HEK293 (cell line): ENCODE results near the gene PLCB3.
A peak's percentile ranks its signal among the peaks of the same experiment; 100 is the strongest.

Source experiments
- IKZF3 ChIP-seq: fragments of 450-650 bp; IDR thresholded peaks from 2 replicates; pipeline ENCODE4 v1.5.0; 2018; ENCODE audit warnings: missing biosample characterization, mild to moderate bottlenecking, missing genetic modification characterization, moderate library complexity
- MEIS1 ChIP-seq: sonication (generic); formaldehyde crosslinking; IDR thresholded peaks from 2 replicates; pipeline ENCODE4 v1.8.1; 2022; ENCODE audit warnings: missing genetic modification reagents, mild to moderate bottlenecking, borderline replicate concordance
- SP3 ChIP-seq: fragments of 450-650 bp; formaldehyde crosslinking; IDR thresholded peaks from 2 replicates; pipeline ENCODE4 v1.5.1; 2016; ENCODE audit warnings: missing biosample characterization, missing genetic modification characterization
- ZBTB49 ChIP-seq: fragments of 450-650 bp; formaldehyde crosslinking; IDR thresholded peaks from 2 replicates; pipeline ENCODE4 v1.5.1; 2016; ENCODE audit warnings: missing biosample characterization, missing genetic modification characterization, low read depth
- ZFHX2 ChIP-seq: fragments of 450-650 bp; formaldehyde crosslinking; conservative IDR thresholded peaks from 2 replicates; pipeline ENCODE4 v1.5.1; 2016; ENCODE audit warnings: missing biosample characterization, missing genetic modification characterization
- ZFP41 ChIP-seq: fragments of 450-650 bp; formaldehyde crosslinking; IDR thresholded peaks from 2 replicates; pipeline ENCODE4 v1.5.1; 2016; ENCODE audit warnings: missing biosample characterization, missing genetic modification characterization, borderline replicate concordance
- ZNF132 ChIP-seq: fragments of 450-650 bp; formaldehyde crosslinking; IDR thresholded peaks from 2 replicates; pipeline ENCODE4 v1.5.1; 2017; ENCODE audit warnings: missing biosample characterization, missing genetic modification characterization, borderline replicate concordance
- ZNF184 ChIP-seq: fragments of 450-650 bp; IDR thresholded peaks from 2 replicates; pipeline ENCODE4 v1.5.1; 2018; ENCODE audit warnings: missing biosample characterization, mild to moderate bottlenecking, missing genetic modification characterization
- ZNF19 ChIP-seq: fragments of 450-650 bp; formaldehyde crosslinking; IDR thresholded peaks from 2 replicates; pipeline ENCODE4; 2016; ENCODE audit warnings: missing biosample characterization, missing genetic modification characterization, low read depth
- ZNF311 ChIP-seq: fragments of 450-650 bp; formaldehyde crosslinking; IDR thresholded peaks from 2 replicates; pipeline ENCODE4 v1.5.1; 2017; ENCODE audit warnings: missing biosample characterization, missing genetic modification characterization, borderline replicate concordance
- ZNF404 ChIP-seq: fragments of 450-650 bp; formaldehyde crosslinking; IDR thresholded peaks from 2 replicates; pipeline ENCODE4 v1.5.1; 2017; ENCODE audit warnings: missing biosample characterization, missing genetic modification characterization
- ZNF416 ChIP-seq: fragments of 450-650 bp; formaldehyde crosslinking; IDR thresholded peaks from 2 replicates; pipeline ENCODE4 v1.5.1; 2016; ENCODE audit warnings: missing biosample characterization, missing genetic modification characterization
- ZNF433 ChIP-seq: fragments of 450-650 bp; formaldehyde crosslinking; IDR thresholded peaks from 2 replicates; pipeline ENCODE4 v1.5.1; 2016; ENCODE audit warnings: missing biosample characterization, missing genetic modification characterization, low read depth
- ZNF510 ChIP-seq: fragments of 450-650 bp; formaldehyde crosslinking; IDR thresholded peaks from 2 replicates; pipeline ENCODE4 v1.5.1; 2018; ENCODE audit warnings: mild to moderate bottlenecking, missing genetic modification characterization, missing biosample characterization; ENCODE audit not compliant: insufficient replicate concordance
- ZNF529 ChIP-seq: fragments of 450-650 bp; formaldehyde crosslinking; IDR thresholded peaks from 2 replicates; pipeline ENCODE4 v1.5.1; 2017; ENCODE audit warnings: missing genetic modification characterization, missing biosample characterization; ENCODE audit not compliant: insufficient replicate concordance
- ZNF530 ChIP-seq: fragments of 450-650 bp; formaldehyde crosslinking; IDR thresholded peaks from 2 replicates; pipeline ENCODE4 v1.5.1; 2016; ENCODE audit warnings: low read depth, missing biosample characterization, missing genetic modification characterization
- ZNF626 ChIP-seq: fragments of 450-650 bp; sonication (Bioruptor Pico); formaldehyde crosslinking; IDR thresholded peaks from 2 replicates; pipeline ENCODE4 v1.5.1; 2018; ENCODE audit warnings: missing biosample characterization, missing genetic modification characterization, inconsistent platforms
- ZNF629 ChIP-seq: fragments of 450-650 bp; formaldehyde crosslinking; IDR thresholded peaks from 2 replicates; pipeline ENCODE4 v1.5.1; 2017; ENCODE audit warnings: missing biosample characterization, missing genetic modification characterization
- ZNF707 ChIP-seq: fragments of 450-650 bp; formaldehyde crosslinking; IDR thresholded peaks from 2 replicates; pipeline ENCODE4 v1.5.1; 2016; ENCODE audit warnings: missing biosample characterization, missing genetic modification characterization
- ZNF837 ChIP-seq: fragments of 450-650 bp; formaldehyde crosslinking; IDR thresholded peaks from 2 replicates; pipeline ENCODE4 v1.5.1; 2016; ENCODE audit warnings: missing biosample characterization, missing genetic modification characterization
- TF ChIP-seq, protein P1 (sequence below): fragments of 450-650 bp; formaldehyde crosslinking; IDR thresholded peaks from 2 replicates; pipeline ENCODE4 v1.5.1; 2017; ENCODE audit warnings: missing biosample characterization, missing genetic modification characterization
- TF ChIP-seq, protein P2 (sequence below): IDR thresholded peaks from 2 replicates; pipeline ENCODE4 v1.6.1; 2011; ENCODE audit warnings: mild to moderate bottlenecking, low read depth, low read length, borderline replicate concordance
- TF ChIP-seq, protein P3 (sequence below): fragments of 450-650 bp; formaldehyde crosslinking; conservative IDR thresholded peaks from 2 replicates; pipeline ENCODE4 v1.5.1; 2016; ENCODE audit warnings: low read depth, missing biosample characterization, missing genetic modification characterization
- TF ChIP-seq, protein P4 (sequence below): fragments of 450-650 bp; formaldehyde crosslinking; IDR thresholded peaks from 2 replicates; pipeline ENCODE4 v1.5.1; 2016; ENCODE audit warnings: missing biosample characterization, missing genetic modification characterization
- TF ChIP-seq, protein P5 (sequence below): fragments of 450-650 bp; formaldehyde crosslinking; optimal IDR thresholded peaks from 2 replicates; pipeline ENCODE3; 2016; ENCODE audit warnings: missing biosample characterization, mild to moderate bottlenecking, missing genetic modification characterization

Gene PLCB3

GRCh38 chr11:64234647-64235379 lies 16.5 kb upstream of the PLCB3 start (continued):
- TF ChIP-seq, protein P1, sequence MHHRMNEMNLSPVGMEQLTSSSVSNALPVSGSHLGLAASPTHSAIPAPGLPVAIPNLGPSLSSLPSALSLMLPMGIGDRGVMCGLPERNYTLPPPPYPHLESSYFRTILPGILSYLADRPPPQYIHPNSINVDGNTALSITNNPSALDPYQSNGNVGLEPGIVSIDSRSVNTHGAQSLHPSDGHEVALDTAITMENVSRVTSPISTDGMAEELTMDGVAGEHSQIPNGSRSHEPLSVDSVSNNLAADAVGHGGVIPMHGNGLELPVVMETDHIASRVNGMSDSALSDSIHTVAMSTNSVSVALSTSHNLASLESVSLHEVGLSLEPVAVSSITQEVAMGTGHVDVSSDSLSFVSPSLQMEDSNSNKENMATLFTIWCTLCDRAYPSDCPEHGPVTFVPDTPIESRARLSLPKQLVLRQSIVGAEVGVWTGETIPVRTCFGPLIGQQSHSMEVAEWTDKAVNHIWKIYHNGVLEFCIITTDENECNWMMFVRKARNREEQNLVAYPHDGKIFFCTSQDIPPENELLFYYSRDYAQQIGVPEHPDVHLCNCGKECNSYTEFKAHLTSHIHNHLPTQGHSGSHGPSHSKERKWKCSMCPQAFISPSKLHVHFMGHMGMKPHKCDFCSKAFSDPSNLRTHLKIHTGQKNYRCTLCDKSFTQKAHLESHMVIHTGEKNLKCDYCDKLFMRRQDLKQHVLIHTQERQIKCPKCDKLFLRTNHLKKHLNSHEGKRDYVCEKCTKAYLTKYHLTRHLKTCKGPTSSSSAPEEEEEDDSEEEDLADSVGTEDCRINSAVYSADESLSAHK (tag by site-specific recombination): no peak
- no peak for TF ChIP-seq ZNF132 (tag by site-specific recombination)
- no peak for TF ChIP-seq ZNF529
- TF ChIP-seq ZNF510 (tag by site-specific recombination): no peak
- no peak for TF ChIP-seq ZNF184 (tag by site-specific recombination)
- TF ChIP-seq ZFP41 (tag by site-specific recombination): no peak
- no peak for TF ChIP-seq ZNF707 (tag by site-specific recombination)
- TF ChIP-seq, protein P2, sequence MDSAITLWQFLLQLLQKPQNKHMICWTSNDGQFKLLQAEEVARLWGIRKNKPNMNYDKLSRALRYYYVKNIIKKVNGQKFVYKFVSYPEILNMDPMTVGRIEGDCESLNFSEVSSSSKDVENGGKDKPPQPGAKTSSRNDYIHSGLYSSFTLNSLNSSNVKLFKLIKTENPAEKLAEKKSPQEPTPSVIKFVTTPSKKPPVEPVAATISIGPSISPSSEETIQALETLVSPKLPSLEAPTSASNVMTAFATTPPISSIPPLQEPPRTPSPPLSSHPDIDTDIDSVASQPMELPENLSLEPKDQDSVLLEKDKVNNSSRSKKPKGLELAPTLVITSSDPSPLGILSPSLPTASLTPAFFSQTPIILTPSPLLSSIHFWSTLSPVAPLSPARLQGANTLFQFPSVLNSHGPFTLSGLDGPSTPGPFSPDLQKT: no peak
- peak; percentile 60 for TF ChIP-seq SP3 (tag by site-specific recombination)
- no peak for TF ChIP-seq ZNF311 (tag by site-specific recombination)
- TF ChIP-seq ZNF404 (tag by site-specific recombination): no peak
- no peak for TF ChIP-seq MEIS1
- TF ChIP-seq, protein P3, sequence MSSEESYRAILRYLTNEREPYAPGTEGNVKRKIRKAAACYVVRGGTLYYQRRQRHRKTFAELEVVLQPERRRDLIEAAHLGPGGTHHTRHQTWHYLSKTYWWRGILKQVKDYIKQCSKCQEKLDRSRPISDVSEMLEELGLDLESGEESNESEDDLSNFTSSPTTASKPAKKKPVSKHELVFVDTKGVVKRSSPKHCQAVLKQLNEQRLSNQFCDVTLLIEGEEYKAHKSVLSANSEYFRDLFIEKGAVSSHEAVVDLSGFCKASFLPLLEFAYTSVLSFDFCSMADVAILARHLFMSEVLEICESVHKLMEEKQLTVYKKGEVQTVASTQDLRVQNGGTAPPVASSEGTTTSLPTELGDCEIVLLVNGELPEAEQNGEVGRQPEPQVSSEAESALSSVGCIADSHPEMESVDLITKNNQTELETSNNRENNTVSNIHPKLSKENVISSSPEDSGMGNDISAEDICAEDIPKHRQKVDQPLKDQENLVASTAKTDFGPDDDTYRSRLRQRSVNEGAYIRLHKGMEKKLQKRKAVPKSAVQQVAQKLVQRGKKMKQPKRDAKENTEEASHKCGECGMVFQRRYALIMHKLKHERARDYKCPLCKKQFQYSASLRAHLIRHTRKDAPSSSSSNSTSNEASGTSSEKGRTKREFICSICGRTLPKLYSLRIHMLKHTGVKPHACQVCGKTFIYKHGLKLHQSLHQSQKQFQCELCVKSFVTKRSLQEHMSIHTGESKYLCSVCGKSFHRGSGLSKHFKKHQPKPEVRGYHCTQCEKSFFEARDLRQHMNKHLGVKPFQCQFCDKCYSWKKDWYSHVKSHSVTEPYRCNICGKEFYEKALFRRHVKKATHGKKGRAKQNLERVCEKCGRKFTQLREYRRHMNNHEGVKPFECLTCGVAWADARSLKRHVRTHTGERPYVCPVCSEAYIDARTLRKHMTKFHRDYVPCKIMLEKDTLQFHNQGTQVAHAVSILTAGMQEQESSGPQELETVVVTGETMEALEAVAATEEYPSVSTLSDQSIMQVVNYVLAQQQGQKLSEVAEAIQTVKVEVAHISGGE (tag by site-specific recombination): no peak
- no peak for TF ChIP-seq ZNF530 (tag by site-specific recombination)
- no peak for TF ChIP-seq IKZF3 (tag by site-specific recombination)
- TF ChIP-seq, protein P4, sequence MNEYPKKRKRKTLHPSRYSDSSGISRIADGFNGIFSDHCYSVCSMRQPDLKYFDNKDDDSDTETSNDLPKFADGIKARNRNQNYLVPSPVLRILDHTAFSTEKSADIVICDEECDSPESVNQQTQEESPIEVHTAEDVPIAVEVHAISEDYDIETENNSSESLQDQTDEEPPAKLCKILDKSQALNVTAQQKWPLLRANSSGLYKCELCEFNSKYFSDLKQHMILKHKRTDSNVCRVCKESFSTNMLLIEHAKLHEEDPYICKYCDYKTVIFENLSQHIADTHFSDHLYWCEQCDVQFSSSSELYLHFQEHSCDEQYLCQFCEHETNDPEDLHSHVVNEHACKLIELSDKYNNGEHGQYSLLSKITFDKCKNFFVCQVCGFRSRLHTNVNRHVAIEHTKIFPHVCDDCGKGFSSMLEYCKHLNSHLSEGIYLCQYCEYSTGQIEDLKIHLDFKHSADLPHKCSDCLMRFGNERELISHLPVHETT (tag by site-specific recombination): no peak
- no peak for TF ChIP-seq ZNF416 (tag by site-specific recombination)
- peak; percentile 60 for TF ChIP-seq ZFHX2 (tag by site-specific recombination)
- no peak for TF ChIP-seq ZBTB49 (tag by site-specific recombination)
- TF ChIP-seq ZNF629 (tag by site-specific recombination): no peak
- TF ChIP-seq, protein P5, sequence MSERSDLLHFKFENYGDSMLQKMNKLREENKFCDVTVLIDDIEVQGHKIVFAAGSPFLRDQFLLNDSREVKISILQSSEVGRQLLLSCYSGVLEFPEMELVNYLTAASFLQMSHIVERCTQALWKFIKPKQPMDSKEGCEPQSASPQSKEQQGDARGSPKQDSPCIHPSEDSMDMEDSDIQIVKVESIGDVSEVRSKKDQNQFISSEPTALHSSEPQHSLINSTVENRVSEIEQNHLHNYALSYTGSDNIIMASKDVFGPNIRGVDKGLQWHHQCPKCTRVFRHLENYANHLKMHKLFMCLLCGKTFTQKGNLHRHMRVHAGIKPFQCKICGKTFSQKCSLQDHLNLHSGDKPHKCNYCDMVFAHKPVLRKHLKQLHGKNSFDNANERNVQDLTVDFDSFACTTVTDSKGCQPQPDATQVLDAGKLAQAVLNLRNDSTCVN: peak; percentile 59
- no peak for TF ChIP-seq ZNF837 (tag by site-specific recombination)
- TF ChIP-seq ZNF626 (tag by site-specific recombination): no peak
- no peak for TF ChIP-seq ZNF19 (tag by site-specific recombination)
- no peak for TF ChIP-seq ZNF433
